Prostate gland (tissue), 2 donors: Measurements from ENCODE around the gene SERTM2.

Experiments
- POLR2A ChIP-seq: fragments of 450-650 bp; IDR thresholded peaks from one replicate; pipeline ENCODE4 v1.6.1; 2016; ENCODE audit warnings: antibody characterized with exemption, mild to moderate bottlenecking
- TF ChIP-seq, protein P1 (sequence below), 4 experiments: fragments of 200-600 bp in 2 of 4; fragments of 450-650 bp in 2 of 4; sonication (generic) in 2 of 4; IDR thresholded peaks; 1 replicate in 3 of 4; 2 replicates in 1 of 4; pipeline ENCODE4 v1.5.1; 2016 to 2019; ENCODE audit warnings: antibody characterized with exemption in 4 of 4, mild to moderate bottlenecking in 2 of 4, moderate library complexity in 2 of 4

- TF ChIP-seq, protein P1, sequence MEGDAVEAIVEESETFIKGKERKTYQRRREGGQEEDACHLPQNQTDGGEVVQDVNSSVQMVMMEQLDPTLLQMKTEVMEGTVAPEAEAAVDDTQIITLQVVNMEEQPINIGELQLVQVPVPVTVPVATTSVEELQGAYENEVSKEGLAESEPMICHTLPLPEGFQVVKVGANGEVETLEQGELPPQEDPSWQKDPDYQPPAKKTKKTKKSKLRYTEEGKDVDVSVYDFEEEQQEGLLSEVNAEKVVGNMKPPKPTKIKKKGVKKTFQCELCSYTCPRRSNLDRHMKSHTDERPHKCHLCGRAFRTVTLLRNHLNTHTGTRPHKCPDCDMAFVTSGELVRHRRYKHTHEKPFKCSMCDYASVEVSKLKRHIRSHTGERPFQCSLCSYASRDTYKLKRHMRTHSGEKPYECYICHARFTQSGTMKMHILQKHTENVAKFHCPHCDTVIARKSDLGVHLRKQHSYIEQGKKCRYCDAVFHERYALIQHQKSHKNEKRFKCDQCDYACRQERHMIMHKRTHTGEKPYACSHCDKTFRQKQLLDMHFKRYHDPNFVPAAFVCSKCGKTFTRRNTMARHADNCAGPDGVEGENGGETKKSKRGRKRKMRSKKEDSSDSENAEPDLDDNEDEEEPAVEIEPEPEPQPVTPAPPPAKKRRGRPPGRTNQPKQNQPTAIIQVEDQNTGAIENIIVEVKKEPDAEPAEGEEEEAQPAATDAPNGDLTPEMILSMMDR (IDR thresholded peaks at IDR 0.05) = no peak
- no peak for TF ChIP-seq POLR2A
Observed at GRCh38 chrX:111567542-111568255, 56.3 kb downstream of the SERTM2 start.
